ENCODE measurements around the gene ZCCHC2.

Gene ZCCHC2

DNA sequence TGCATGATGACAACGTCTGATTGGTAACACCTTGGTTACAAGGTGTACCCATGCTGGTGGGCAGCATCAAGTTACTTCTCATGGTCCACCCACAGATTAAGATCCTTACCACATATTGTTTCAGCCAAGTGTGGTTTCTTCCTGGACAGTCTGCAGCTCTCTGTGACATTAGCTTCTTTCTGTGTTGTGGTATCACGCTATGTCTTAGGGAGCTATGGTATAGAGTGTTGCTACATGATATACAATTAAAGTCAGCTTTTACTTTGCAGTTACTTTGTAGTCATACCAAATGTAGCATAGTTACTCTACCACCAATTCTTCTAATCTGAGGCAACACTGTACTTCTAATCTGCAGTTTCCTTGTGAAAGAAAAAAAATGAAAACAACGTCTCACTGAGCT is 48.8 kb downstream of the ZCCHC2 start:
- Histone ChIP-seq H3K4me2 (no peak overlapping the region), H3K9ac (no peak overlapping the region), H3K4me3 (IDR thresholded peaks at IDR 0.05; ENCODE audit: insufficient read depth, low read depth, low read length) (no peak overlapping the region), H3K79me2 (ENCODE audit: insufficient read depth, low read depth) (no peaks in the 10 kb centered on the region), H4K20me1 (ENCODE audit: insufficient read depth) (no peaks in the 10 kb centered on the region), H3K36me3 (ENCODE audit: insufficient read depth) (peaks cover 4% of the 10 kb centered on the region), H3K27ac (no peak overlapping the region), H2AFZ (ENCODE audit: low read depth) (no peak overlapping the region), H3K4me1 (ENCODE audit: low read depth, poor library complexity, severe bottlenecking) (no peaks in the 10 kb centered on the region), H3K27me3 (ENCODE audit: insufficient read depth, low read depth) (no peaks in the 10 kb centered on the region)
- TF ChIP-seq, protein P1, sequence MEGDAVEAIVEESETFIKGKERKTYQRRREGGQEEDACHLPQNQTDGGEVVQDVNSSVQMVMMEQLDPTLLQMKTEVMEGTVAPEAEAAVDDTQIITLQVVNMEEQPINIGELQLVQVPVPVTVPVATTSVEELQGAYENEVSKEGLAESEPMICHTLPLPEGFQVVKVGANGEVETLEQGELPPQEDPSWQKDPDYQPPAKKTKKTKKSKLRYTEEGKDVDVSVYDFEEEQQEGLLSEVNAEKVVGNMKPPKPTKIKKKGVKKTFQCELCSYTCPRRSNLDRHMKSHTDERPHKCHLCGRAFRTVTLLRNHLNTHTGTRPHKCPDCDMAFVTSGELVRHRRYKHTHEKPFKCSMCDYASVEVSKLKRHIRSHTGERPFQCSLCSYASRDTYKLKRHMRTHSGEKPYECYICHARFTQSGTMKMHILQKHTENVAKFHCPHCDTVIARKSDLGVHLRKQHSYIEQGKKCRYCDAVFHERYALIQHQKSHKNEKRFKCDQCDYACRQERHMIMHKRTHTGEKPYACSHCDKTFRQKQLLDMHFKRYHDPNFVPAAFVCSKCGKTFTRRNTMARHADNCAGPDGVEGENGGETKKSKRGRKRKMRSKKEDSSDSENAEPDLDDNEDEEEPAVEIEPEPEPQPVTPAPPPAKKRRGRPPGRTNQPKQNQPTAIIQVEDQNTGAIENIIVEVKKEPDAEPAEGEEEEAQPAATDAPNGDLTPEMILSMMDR (conservative IDR thresholded peaks at IDR 0.05; ENCODE audit: low read depth, low read length): no peak

DNA sequence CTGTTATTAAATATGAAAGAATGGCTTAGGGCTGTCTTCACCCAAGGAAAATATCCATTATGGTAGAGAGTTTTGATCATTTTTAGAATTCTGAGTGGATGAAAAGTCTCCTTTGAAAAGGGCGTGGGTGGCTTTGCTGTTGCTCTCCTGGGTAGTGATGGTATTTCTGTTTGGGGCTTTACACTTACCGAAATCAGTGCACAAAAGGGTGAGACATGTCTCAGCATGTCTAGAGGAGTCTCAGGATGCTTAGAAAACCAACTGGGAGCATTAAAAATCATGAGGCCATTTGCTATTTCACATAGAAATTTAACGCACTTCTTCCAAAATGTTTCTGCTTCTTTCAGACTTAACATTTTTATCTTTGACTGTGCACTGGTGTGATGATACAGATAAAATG is 49.6 kb downstream of the ZCCHC2 start:
- no peak overlapping the region for H2AFZ ChIP-seq (ENCODE audit: low read depth)
- peaks cover 4% of the 10 kb centered on the region for H3K36me3 ChIP-seq (ENCODE audit: insufficient read depth)
- TF ChIP-seq, protein P1 (conservative IDR thresholded peaks at IDR 0.05; ENCODE audit: low read depth, low read length): no peak
- no peak overlapping the region for H3K4me3 ChIP-seq (IDR thresholded peaks at IDR 0.05; ENCODE audit: insufficient read depth, low read depth, low read length)
- no peaks in the 10 kb centered on the region for H4K20me1 ChIP-seq (ENCODE audit: insufficient read depth)
- H3K9ac ChIP-seq: no peak overlapping the region
- H3K4me1 ChIP-seq (ENCODE audit: low read depth, poor library complexity, severe bottlenecking): no peaks in the 10 kb centered on the region
- H3K79me2 ChIP-seq (ENCODE audit: insufficient read depth, low read depth): no peaks in the 10 kb centered on the region
- H3K27ac ChIP-seq: no peak overlapping the region
- H3K4me2 ChIP-seq: no peak overlapping the region
- no peaks in the 10 kb centered on the region for H3K27me3 ChIP-seq (ENCODE audit: insufficient read depth, low read depth)

DNA sequence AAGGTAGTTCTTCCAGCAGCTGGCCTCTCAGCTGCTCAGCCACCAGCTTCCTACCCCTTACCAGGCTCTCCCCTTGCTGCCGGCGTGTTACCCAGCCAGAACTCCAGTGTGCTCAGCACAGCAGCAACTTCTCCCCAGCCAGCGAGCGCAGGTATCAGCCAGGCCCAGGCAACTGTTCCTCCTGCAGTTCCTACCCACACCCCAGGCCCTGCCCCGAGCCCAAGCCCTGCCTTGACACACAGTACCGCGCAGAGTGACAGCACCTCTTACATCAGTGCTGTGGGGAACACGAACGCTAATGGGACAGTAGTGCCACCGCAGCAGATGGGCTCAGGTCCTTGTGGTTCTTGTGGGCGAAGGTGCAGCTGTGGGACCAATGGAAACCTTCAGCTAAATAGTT is 52.0 kb downstream of the ZCCHC2 start:
- Histone ChIP-seq H2AFZ (ENCODE audit: low read depth) (no peak overlapping the region), H3K79me2 (ENCODE audit: insufficient read depth, low read depth) (no peaks in the 10 kb centered on the region), H3K27me3 (ENCODE audit: insufficient read depth, low read depth) (no peaks in the 10 kb centered on the region), H3K9ac (no peak overlapping the region), H4K20me1 (ENCODE audit: insufficient read depth) (no peaks in the 10 kb centered on the region), H3K4me2 (no peak overlapping the region), H3K4me1 (ENCODE audit: low read depth, poor library complexity, severe bottlenecking) (no peaks in the 10 kb centered on the region), H3K4me3 (IDR thresholded peaks at IDR 0.05; ENCODE audit: insufficient read depth, low read depth, low read length) (no peak overlapping the region), H3K36me3 (ENCODE audit: insufficient read depth) (peaks cover 4% of the 10 kb centered on the region), H3K27ac (no peak overlapping the region)
- TF ChIP-seq, protein P1 (conservative IDR thresholded peaks at IDR 0.05; ENCODE audit: low read depth, low read length): no peak

DNA sequence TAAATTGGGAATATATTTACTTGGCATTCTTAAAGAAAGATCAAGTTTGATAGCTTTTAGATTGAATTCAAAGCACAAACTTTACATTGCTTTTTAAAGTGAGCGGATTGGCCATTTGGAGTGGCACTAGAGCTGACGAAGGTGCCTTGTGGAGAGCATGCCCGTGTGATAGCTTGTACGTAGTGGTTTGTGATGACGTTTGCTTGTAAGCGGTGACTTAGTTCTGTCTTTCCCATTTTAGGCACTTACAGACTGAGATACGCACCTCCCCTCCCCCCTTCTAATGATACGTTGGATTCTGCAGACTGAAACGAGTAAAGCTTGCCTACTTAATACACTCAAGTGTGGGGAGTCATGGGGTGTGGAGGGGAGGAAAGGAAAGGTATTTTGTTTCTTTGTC is 53.4 kb downstream of the ZCCHC2 start:
- no peaks in the 10 kb centered on the region for H4K20me1 ChIP-seq (ENCODE audit: insufficient read depth)
- no peak overlapping the region for H3K9ac ChIP-seq
- no peaks in the 10 kb centered on the region for H3K4me1 ChIP-seq (ENCODE audit: low read depth, poor library complexity, severe bottlenecking)
- H3K4me3 ChIP-seq (IDR thresholded peaks at IDR 0.05; ENCODE audit: insufficient read depth, low read depth, low read length): no peak overlapping the region
- H3K79me2 ChIP-seq (ENCODE audit: insufficient read depth, low read depth): no peaks in the 10 kb centered on the region
- no peaks in the 10 kb centered on the region for H3K27me3 ChIP-seq (ENCODE audit: insufficient read depth, low read depth)
- H3K4me2 ChIP-seq: no peak overlapping the region
- no peaks in the 10 kb centered on the region; the same call in 1 of the 2 replicates for H3K36me3 ChIP-seq (ENCODE audit: insufficient read depth)
- no peak overlapping the region for H2AFZ ChIP-seq (ENCODE audit: low read depth)
- TF ChIP-seq, protein P1 (conservative IDR thresholded peaks at IDR 0.05; ENCODE audit: low read depth, low read length): no peak
- H3K27ac ChIP-seq: no peak overlapping the region

Measured in KMS-11 (cell line).